Measurements from ENCODE around the gene PPP1R1C.

PPP1R1C gene

GRCh38 chr2:181998891-181999654 lies 13.4 kb downstream of the PPP1R1C start:
- Histone ChIP-seq H3K4me1 (ENCODE audit: insufficient read depth, insufficient read length) (no peaks in the 10 kb centered on the region), H3K9me3 (ENCODE audit: insufficient read depth, low read length) (no peaks in the 10 kb centered on the region), H3K4me3 (ENCODE audit: insufficient read length, low read depth) (no peak overlapping the region), H3K27me3 (ENCODE audit: insufficient read depth, insufficient read length) (no peaks in the 10 kb centered on the region), H3K36me3 (ENCODE audit: insufficient read depth, insufficient read length, low read length) (no peaks in the 10 kb centered on the region), H3K9ac (ENCODE audit: insufficient read length, low read depth) (no peak overlapping the region)
- no peak for DNase-seq (ENCODE audit: low read depth, low spot score)
- no peak for TF ChIP-seq SUZ12 (IDR thresholded peaks at IDR 0.05; ENCODE audit: extremely low read depth, insufficient read depth, insufficient read length)
- TF ChIP-seq ZNF274 (IDR thresholded peaks at IDR 0.05; ENCODE audit: low read depth, low read length): no peak
- no peak for TF ChIP-seq YY1 (IDR thresholded peaks at IDR 0.05; ENCODE audit: insufficient read depth, insufficient read length)

- no peak for TF ChIP-seq SUZ12 (IDR thresholded peaks at IDR 0.05; ENCODE audit: extremely low read depth, insufficient read depth, insufficient read length)
- no peak for TF ChIP-seq YY1 (IDR thresholded peaks at IDR 0.05; ENCODE audit: insufficient read depth, insufficient read length)
- no peak for TF ChIP-seq ZNF274 (IDR thresholded peaks at IDR 0.05; ENCODE audit: low read depth, low read length)
- no peaks in the 10 kb centered on the region for H3K9me3 ChIP-seq (ENCODE audit: insufficient read depth, low read length)
- H3K27me3 ChIP-seq (ENCODE audit: insufficient read depth, insufficient read length): no peaks in the 10 kb centered on the region
- no peak overlapping the region for H3K9ac ChIP-seq (ENCODE audit: insufficient read length, low read depth)
- DNase-seq (ENCODE audit: low read depth, low spot score): no peak
- H3K4me3 ChIP-seq (ENCODE audit: insufficient read length, low read depth): no peak overlapping the region
- no peaks in the 10 kb centered on the region for H3K4me1 ChIP-seq (ENCODE audit: insufficient read depth, insufficient read length)
- H3K36me3 ChIP-seq (ENCODE audit: insufficient read depth, insufficient read length, low read length): no peaks in the 10 kb centered on the region
Measured at GRCh38 chr2:181999911-182000310, 14.3 kb downstream of the PPP1R1C start.

GRCh38 chr2:182004945-182005520 lies 19.4 kb downstream of the PPP1R1C start:
- H3K4me1 ChIP-seq (ENCODE audit: insufficient read depth, insufficient read length): no peaks in the 10 kb centered on the region
- no peaks in the 10 kb centered on the region for H3K27me3 ChIP-seq (ENCODE audit: insufficient read depth, insufficient read length)
- no peaks in the 10 kb centered on the region for H3K9me3 ChIP-seq (ENCODE audit: insufficient read depth, low read length)
- TF ChIP-seq SUZ12 (IDR thresholded peaks at IDR 0.05; ENCODE audit: extremely low read depth, insufficient read depth, insufficient read length) (no peak), ZNF274 (IDR thresholded peaks at IDR 0.05; ENCODE audit: low read depth, low read length) (no peak), YY1 (IDR thresholded peaks at IDR 0.05; ENCODE audit: insufficient read depth, insufficient read length) (no peak)
- no peaks in the 10 kb centered on the region for H3K36me3 ChIP-seq (ENCODE audit: insufficient read depth, insufficient read length, low read length)
- H3K9ac ChIP-seq (ENCODE audit: insufficient read length, low read depth): no peak overlapping the region
- H3K4me3 ChIP-seq (ENCODE audit: insufficient read length, low read depth): no peak overlapping the region
- DNase-seq (ENCODE audit: low read depth, low spot score): no peak

GRCh38 chr2:182006595-182007341 lies 21.1 kb downstream of the PPP1R1C start:
- no peaks in the 10 kb centered on the region for H3K4me1 ChIP-seq (ENCODE audit: insufficient read depth, insufficient read length)
- no peaks in the 10 kb centered on the region for H3K27me3 ChIP-seq (ENCODE audit: insufficient read depth, insufficient read length)
- H3K9me3 ChIP-seq (ENCODE audit: insufficient read depth, low read length): no peaks in the 10 kb centered on the region
- no peak overlapping the region for H3K9ac ChIP-seq (ENCODE audit: insufficient read length, low read depth)
- TF ChIP-seq SUZ12 (IDR thresholded peaks at IDR 0.05; ENCODE audit: extremely low read depth, insufficient read depth, insufficient read length) (no peak), ZNF274 (IDR thresholded peaks at IDR 0.05; ENCODE audit: low read depth, low read length) (no peak), YY1 (IDR thresholded peaks at IDR 0.05; ENCODE audit: insufficient read depth, insufficient read length) (no peak)
- H3K4me3 ChIP-seq (ENCODE audit: insufficient read length, low read depth): no peak overlapping the region
- no peaks in the 10 kb centered on the region for H3K36me3 ChIP-seq (ENCODE audit: insufficient read depth, insufficient read length, low read length)
- no peak for DNase-seq (ENCODE audit: low read depth, low spot score)

- Histone ChIP-seq H3K9me3 (ENCODE audit: insufficient read depth, low read length) (no peaks in the 10 kb centered on the region), H3K36me3 (ENCODE audit: insufficient read depth, insufficient read length, low read length) (no peaks in the 10 kb centered on the region), H3K27me3 (ENCODE audit: insufficient read depth, insufficient read length) (no peaks in the 10 kb centered on the region), H3K4me3 (ENCODE audit: insufficient read length, low read depth) (no peak overlapping the region), H3K4me1 (ENCODE audit: insufficient read depth, insufficient read length) (no peaks in the 10 kb centered on the region), H3K9ac (ENCODE audit: insufficient read length, low read depth) (no peak overlapping the region)
- DNase-seq (ENCODE audit: low read depth, low spot score): no peak
- TF ChIP-seq SUZ12 (IDR thresholded peaks at IDR 0.05; ENCODE audit: extremely low read depth, insufficient read depth, insufficient read length) (no peak), YY1 (IDR thresholded peaks at IDR 0.05; ENCODE audit: insufficient read depth, insufficient read length) (no peak), ZNF274 (IDR thresholded peaks at IDR 0.05; ENCODE audit: low read depth, low read length) (no peak)
Measured at GRCh38 chr2:182014284-182014683, 28.6 kb downstream of the PPP1R1C start.

GRCh38 chr2:182015334-182016109 lies 29.9 kb downstream of the PPP1R1C start:
- Histone ChIP-seq H3K9me3 (ENCODE audit: insufficient read depth, low read length) (no peaks in the 10 kb centered on the region), H3K4me1 (ENCODE audit: insufficient read depth, insufficient read length) (no peaks in the 10 kb centered on the region), H3K4me3 (ENCODE audit: insufficient read length, low read depth) (no peak overlapping the region), H3K27me3 (ENCODE audit: insufficient read depth, insufficient read length) (no peaks in the 10 kb centered on the region), H3K36me3 (ENCODE audit: insufficient read depth, insufficient read length, low read length) (no peaks in the 10 kb centered on the region), H3K9ac (ENCODE audit: insufficient read length, low read depth) (no peak overlapping the region)
- TF ChIP-seq ZNF274 (IDR thresholded peaks at IDR 0.05; ENCODE audit: low read depth, low read length): no peak
- no peak for DNase-seq (ENCODE audit: low read depth, low spot score)
